ENCODE results near the gene TXNDC11. TPM values are rescaled to one million over a fixed set of nuclear protein-coding genes. Genes with fewer than 3 reads are reported as not detected.

The TXNDC11 gene
- polyA plus RNA-seq, 2 of the 4 experiments (the other 2 are of a cell fraction), result 22.7 to 42.4 TPM

DNA sequence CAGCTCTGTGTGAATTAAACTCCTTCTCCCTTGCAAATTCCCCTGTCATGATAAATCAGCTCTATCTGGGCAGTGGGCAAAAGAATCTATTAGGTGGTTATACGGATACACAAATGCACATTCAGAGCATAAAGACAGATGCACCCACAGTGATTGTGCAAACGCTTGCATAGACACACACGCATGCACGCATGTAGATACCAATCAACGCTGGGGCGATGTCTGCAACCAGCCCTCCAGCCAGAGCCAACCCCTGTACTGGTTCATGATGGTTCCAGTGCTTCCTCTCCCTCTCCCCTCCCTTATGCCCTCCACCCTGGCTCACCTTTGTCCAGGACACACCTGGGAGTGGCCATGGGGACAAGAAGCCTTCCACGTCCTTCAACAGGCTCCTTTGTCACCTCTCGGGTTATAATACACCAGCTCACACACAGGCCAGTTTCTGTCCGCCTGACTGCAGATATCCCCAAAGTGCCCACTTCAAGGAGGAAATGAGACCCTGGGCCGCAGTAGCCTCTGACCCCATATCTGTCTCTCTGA is 107.5 kb downstream of the TXNDC11 start:
- FAIRE-seq, result no peak

DNA sequence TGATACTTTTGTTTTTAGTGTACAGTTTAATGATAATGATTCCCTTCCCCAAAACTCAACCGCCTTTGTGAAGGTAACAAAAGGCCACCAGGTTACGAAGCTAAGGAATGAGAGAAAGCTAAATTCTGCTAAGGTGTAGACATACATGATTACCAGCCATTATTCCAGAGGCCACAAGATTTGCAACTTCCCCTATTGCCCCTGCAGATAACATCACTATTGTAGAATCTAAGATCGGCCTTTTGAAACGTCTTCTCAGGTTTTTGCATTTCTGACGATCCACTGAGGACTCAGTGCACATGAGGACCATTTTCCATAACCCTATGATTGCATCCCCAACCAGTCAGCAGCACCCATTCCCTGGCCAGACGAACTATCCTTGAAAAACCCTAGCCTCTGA is 108.3 kb downstream of the TXNDC11 start:
- TF ChIP-seq KDM5A (IDR thresholded peaks at IDR 0.05), result no peak
- no peak for TF ChIP-seq CHD4 (IDR thresholded peaks at IDR 0.05; ENCODE audit: borderline replicate concordance)
- TF ChIP-seq, protein P1, sequence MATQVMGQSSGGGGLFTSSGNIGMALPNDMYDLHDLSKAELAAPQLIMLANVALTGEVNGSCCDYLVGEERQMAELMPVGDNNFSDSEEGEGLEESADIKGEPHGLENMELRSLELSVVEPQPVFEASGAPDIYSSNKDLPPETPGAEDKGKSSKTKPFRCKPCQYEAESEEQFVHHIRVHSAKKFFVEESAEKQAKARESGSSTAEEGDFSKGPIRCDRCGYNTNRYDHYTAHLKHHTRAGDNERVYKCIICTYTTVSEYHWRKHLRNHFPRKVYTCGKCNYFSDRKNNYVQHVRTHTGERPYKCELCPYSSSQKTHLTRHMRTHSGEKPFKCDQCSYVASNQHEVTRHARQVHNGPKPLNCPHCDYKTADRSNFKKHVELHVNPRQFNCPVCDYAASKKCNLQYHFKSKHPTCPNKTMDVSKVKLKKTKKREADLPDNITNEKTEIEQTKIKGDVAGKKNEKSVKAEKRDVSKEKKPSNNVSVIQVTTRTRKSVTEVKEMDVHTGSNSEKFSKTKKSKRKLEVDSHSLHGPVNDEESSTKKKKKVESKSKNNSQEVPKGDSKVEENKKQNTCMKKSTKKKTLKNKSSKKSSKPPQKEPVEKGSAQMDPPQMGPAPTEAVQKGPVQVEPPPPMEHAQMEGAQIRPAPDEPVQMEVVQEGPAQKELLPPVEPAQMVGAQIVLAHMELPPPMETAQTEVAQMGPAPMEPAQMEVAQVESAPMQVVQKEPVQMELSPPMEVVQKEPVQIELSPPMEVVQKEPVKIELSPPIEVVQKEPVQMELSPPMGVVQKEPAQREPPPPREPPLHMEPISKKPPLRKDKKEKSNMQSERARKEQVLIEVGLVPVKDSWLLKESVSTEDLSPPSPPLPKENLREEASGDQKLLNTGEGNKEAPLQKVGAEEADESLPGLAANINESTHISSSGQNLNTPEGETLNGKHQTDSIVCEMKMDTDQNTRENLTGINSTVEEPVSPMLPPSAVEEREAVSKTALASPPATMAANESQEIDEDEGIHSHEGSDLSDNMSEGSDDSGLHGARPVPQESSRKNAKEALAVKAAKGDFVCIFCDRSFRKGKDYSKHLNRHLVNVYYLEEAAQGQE (IDR thresholded peaks at IDR 0.05), result no peak
- TF ChIP-seq, protein P2, sequence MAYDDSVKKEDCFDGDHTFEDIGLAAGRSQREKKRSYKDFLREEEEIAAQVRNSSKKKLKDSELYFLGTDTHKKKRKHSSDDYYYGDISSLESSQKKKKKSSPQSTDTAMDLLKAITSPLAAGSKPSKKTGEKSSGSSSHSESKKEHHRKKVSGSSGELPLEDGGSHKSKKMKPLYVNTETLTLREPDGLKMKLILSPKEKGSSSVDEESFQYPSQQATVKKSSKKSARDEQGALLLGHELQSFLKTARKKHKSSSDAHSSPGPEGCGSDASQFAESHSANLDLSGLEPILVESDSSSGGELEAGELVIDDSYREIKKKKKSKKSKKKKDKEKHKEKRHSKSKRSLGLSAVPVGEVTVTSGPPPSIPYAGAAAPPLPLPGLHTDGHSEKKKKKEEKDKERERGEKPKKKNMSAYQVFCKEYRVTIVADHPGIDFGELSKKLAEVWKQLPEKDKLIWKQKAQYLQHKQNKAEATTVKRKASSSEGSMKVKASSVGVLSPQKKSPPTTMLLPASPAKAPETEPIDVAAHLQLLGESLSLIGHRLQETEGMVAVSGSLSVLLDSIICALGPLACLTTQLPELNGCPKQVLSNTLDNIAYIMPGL (CRISPR knock-in tag; IDR thresholded peaks at IDR 0.05; ENCODE audit: borderline replicate concordance), result no peak
- TF ChIP-seq, protein P3, sequence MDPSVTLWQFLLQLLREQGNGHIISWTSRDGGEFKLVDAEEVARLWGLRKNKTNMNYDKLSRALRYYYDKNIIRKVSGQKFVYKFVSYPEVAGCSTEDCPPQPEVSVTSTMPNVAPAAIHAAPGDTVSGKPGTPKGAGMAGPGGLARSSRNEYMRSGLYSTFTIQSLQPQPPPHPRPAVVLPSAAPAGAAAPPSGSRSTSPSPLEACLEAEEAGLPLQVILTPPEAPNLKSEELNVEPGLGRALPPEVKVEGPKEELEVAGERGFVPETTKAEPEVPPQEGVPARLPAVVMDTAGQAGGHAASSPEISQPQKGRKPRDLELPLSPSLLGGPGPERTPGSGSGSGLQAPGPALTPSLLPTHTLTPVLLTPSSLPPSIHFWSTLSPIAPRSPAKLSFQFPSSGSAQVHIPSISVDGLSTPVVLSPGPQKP (IDR thresholded peaks at IDR 0.05; ENCODE audit: low read depth, low read length), result no peak
- TF ChIP-seq, protein P4, sequence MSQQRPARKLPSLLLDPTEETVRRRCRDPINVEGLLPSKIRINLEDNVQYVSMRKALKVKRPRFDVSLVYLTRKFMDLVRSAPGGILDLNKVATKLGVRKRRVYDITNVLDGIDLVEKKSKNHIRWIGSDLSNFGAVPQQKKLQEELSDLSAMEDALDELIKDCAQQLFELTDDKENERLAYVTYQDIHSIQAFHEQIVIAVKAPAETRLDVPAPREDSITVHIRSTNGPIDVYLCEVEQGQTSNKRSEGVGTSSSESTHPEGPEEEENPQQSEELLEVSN (IDR thresholded peaks at IDR 0.05; ENCODE audit: borderline replicate concordance, low read depth), result no peak
- no peak for TF ChIP-seq RCOR1 (IDR thresholded peaks at IDR 0.05; ENCODE audit: low read depth, low read length)
- no peak for TF ChIP-seq HOXB5 (CRISPR knock-in tag; IDR thresholded peaks at IDR 0.05)
- TF ChIP-seq, protein P5, sequence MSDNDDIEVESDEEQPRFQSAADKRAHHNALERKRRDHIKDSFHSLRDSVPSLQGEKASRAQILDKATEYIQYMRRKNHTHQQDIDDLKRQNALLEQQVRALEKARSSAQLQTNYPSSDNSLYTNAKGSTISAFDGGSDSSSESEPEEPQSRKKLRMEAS (IDR thresholded peaks at IDR 0.05), result no peak
- no peak for TF ChIP-seq RARB (CRISPR knock-in tag; IDR thresholded peaks at IDR 0.05)
- no peak for TF ChIP-seq MAFK (IDR thresholded peaks at IDR 0.05; ENCODE audit: partially characterized antibody)
- TF ChIP-seq HEYL (CRISPR knock-in tag; IDR thresholded peaks at IDR 0.05), result no peak
- no peak for TF ChIP-seq GATA3 (IDR thresholded peaks at IDR 0.05; ENCODE audit: borderline replicate concordance)
- TF ChIP-seq, protein P6, sequence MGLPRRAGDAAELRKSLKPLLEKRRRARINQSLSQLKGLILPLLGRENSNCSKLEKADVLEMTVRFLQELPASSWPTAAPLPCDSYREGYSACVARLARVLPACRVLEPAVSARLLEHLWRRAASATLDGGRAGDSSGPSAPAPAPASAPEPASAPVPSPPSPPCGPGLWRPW (IDR thresholded peaks at IDR 0.05), result no peak
- no peak for TF ChIP-seq BHLHE40 (IDR thresholded peaks at IDR 0.05; ENCODE audit: low read depth, low read length)
- no peak for TF ChIP-seq CBX2 (IDR thresholded peaks at IDR 0.05; ENCODE audit: borderline replicate concordance, low read depth)
- TF ChIP-seq ZSCAN20 (CRISPR knock-in tag; IDR thresholded peaks at IDR 0.05), result no peak

More for the DNA sequence above, 107.5 kb downstream of the TXNDC11 start:
- 97% methylated on average over 10 of the region's 10 CpGs for WGBS (ENCODE audit: missing lambda C conversion rate)
- Histone ChIP-seq H3K27ac (peak overlapping the region; percentile 45 to 89; a peak in 5 of 6 replicates), H3K4me3 (no peak overlapping the region), H3K9me3 (no peaks in the 10 kb centered on the region), H3K4me1 (peaks cover 46% of the 10 kb centered on the region), H3K4me2 (no peak overlapping the region)
- TF ChIP-seq EHF (CRISPR knock-in tag; IDR thresholded peaks at IDR 0.05) (no peak), JUN (IDR thresholded peaks at IDR 0.05) (no peak), RFX5 (IDR thresholded peaks at IDR 0.05) (no peak), POLR2AphosphoS2 (conservative IDR thresholded peaks at IDR 0.05; ENCODE audit: low read length) (no peak), HOXA7 (CRISPR knock-in tag; IDR thresholded peaks at IDR 0.05) (no peak), FOSL2 (IDR thresholded peaks at IDR 0.05) (no peak), FOSL2 (CRISPR knock-in tag; IDR thresholded peaks at IDR 0.05) (no peak), PHF8 (IDR thresholded peaks at IDR 0.05; ENCODE audit: borderline replicate concordance, low read depth) (no peak), NR3C1 (IDR thresholded peaks at IDR 0.05) (no peak), POLR2A (IDR thresholded peaks at IDR 0.05; ENCODE audit: low read length) (no peak)
- TF ChIP-seq, protein P7, sequence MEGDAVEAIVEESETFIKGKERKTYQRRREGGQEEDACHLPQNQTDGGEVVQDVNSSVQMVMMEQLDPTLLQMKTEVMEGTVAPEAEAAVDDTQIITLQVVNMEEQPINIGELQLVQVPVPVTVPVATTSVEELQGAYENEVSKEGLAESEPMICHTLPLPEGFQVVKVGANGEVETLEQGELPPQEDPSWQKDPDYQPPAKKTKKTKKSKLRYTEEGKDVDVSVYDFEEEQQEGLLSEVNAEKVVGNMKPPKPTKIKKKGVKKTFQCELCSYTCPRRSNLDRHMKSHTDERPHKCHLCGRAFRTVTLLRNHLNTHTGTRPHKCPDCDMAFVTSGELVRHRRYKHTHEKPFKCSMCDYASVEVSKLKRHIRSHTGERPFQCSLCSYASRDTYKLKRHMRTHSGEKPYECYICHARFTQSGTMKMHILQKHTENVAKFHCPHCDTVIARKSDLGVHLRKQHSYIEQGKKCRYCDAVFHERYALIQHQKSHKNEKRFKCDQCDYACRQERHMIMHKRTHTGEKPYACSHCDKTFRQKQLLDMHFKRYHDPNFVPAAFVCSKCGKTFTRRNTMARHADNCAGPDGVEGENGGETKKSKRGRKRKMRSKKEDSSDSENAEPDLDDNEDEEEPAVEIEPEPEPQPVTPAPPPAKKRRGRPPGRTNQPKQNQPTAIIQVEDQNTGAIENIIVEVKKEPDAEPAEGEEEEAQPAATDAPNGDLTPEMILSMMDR (IDR thresholded peaks at IDR 0.05), result no peak
- TF ChIP-seq, protein P5 (IDR thresholded peaks at IDR 0.05), result no peak
- TF ChIP-seq, protein P8, sequence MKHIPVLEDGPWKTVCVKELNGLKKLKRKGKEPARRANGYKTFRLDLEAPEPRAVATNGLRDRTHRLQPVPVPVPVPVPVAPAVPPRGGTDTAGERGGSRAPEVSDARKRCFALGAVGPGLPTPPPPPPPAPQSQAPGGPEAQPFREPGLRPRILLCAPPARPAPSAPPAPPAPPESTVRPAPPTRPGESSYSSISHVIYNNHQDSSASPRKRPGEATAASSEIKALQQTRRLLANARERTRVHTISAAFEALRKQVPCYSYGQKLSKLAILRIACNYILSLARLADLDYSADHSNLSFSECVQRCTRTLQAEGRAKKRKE (CRISPR knock-in tag; IDR thresholded peaks at IDR 0.05; ENCODE audit: low read depth), result no peak
- CTCF ChIA-PET, result interaction anchor here (1.1 to 2.2 kb wide), 3 partner anchors 13 to 79 kb away, joined by 3 to 4 read pairs (median 3); no protein-coding TSS in a partner anchor
- POLR2A ChIA-PET, result interaction anchor here (1.1 kb wide), 1 partner anchor 48 kb away, joined by 3 read pairs; the partner anchor contains the start of gene LITAF
- ATAC-seq, result no peak
- DNase-seq (ENCODE audit: low read depth in 1 of 2, low spot score in 1 of 2), result no peak

More for the DNA sequence above, 108.3 kb downstream of the TXNDC11 start:
- DNase-seq (ENCODE audit: low read depth in 1 of 2, low spot score in 1 of 2), result no peak
- Histone ChIP-seq H3K27ac (peak overlapping the region in 1 of 2 experiments; percentile 89; a peak in 4 of 6 replicates), H3K9me3 (no peaks in the 10 kb centered on the region), H3K4me3 (no peak overlapping the region), H3K4me2 (no peak overlapping the region), H3K4me1 (peaks cover 38% of the 10 kb centered on the region)
- ChIA-PET CTCF (interaction anchor here (1.3 kb wide), 1 partner anchor 18 kb away, joined by 3 read pairs; no protein-coding TSS in a partner anchor), POLR2A (no interaction called here)
- ATAC-seq, result no peak
- no peak for FAIRE-seq
- 94% methylated on average over 6 of the region's 6 CpGs for WGBS (ENCODE audit: missing lambda C conversion rate)

Measured in A549 (cell line).